Loucy (cell line): Measurements from ENCODE around the gene STXBP4.
A peak's percentile ranks its signal among the peaks of the same experiment; 100 is the strongest.

Source experiments
- H2AFZ ChIP-seq: fragments of 200-600 bp; sonication (generic); 2 replicates; pipeline ENCODE4 v1.6.0; 2016; ENCODE audit warnings: antibody characterized with exemption, mild to moderate bottlenecking, low read length, moderate library complexity
- H3F3A ChIP-seq: fragments of 200-600 bp; 2 replicates; pipeline ENCODE4 v1.6.0; 2016; ENCODE audit warnings: antibody characterized with exemption, low read depth, mild to moderate bottlenecking
- H3K27me3 ChIP-seq: fragments of 200-600 bp; sonication (generic); 2 replicates; pipeline ENCODE4 v1.6.1; 2014; ENCODE audit warnings: low read length, mild to moderate bottlenecking; ENCODE audit not compliant: insufficient read depth, poor library complexity, severe bottlenecking
- H3K36me3 ChIP-seq: fragments of 200-600 bp; sonication (generic); 2 replicates; pipeline ENCODE4 v1.6.1; 2016; ENCODE audit warnings: low read length; ENCODE audit not compliant: insufficient read depth
- H3K4me1 ChIP-seq: fragments of 200-600 bp; sonication (generic); 2 replicates; pipeline ENCODE4 v1.5.1; 2014; ENCODE audit warnings: low read length, mild to moderate bottlenecking; ENCODE audit not compliant: insufficient read depth, poor library complexity, severe bottlenecking
- H3K4me2 ChIP-seq: fragments of 200-600 bp; sonication (generic); 2 replicates; pipeline ENCODE4 v1.6.0; 2014; ENCODE audit warnings: antibody characterized with exemption, low read length, low read depth, mild to moderate bottlenecking; ENCODE audit not compliant: poor library complexity, severe bottlenecking
- H3K4me3 ChIP-seq: fragments of 200-600 bp; sonication (generic); 2 replicates; pipeline ENCODE4 v1.5.1; 2014; ENCODE audit warnings: low read length, mild to moderate bottlenecking, mixed read lengths; ENCODE audit not compliant: poor library complexity, severe bottlenecking
- H3K79me2 ChIP-seq: fragments of 200-600 bp; sonication (generic); 2 replicates; pipeline ENCODE4 v1.6.1; 2014; ENCODE audit warnings: low read length; ENCODE audit not compliant: insufficient read depth
- H3K9ac ChIP-seq: fragments of 200-600 bp; sonication (generic); 2 replicates; pipeline ENCODE4 v1.6.0; 2014; ENCODE audit warnings: mild to moderate bottlenecking, low read depth, low read length, moderate library complexity; ENCODE audit not compliant: poor library complexity, severe bottlenecking
- H3K9me2 ChIP-seq: fragments of 200-600 bp; sonication (generic); replicated peaks from 2 replicates; pipeline ENCODE4 v1.6.1; 2016; ENCODE audit warnings: low read depth, low read length, mixed read lengths
- H3K9me3 ChIP-seq: fragments of 200-600 bp; sonication (generic); 2 replicates; pipeline ENCODE4 v1.6.1; 2014; ENCODE audit warnings: mild to moderate bottlenecking, antibody characterized with exemption, low read length, low read depth; ENCODE audit not compliant: insufficient read depth
- H4K20me1 ChIP-seq: fragments of 200-600 bp; sonication (generic); 2 replicates; pipeline ENCODE4 v1.6.0; 2014; ENCODE audit warnings: antibody characterized with exemption, low read length, mild to moderate bottlenecking; ENCODE audit not compliant: insufficient read depth, poor library complexity, severe bottlenecking
- EZH2phosphoT487 ChIP-seq: fragments of 200-600 bp; IDR thresholded peaks from 2 replicates; pipeline ENCODE4 v1.6.1; 2018; ENCODE audit warnings: antibody characterized with exemption, mild to moderate bottlenecking, moderate library complexity, borderline replicate concordance
- TF ChIP-seq, protein P1 (sequence below): fragments of 200-600 bp; sonication (generic); conservative IDR thresholded peaks from 2 replicates; pipeline ENCODE4 v1.5.1; 2014; ENCODE audit warnings: mild to moderate bottlenecking, antibody characterized with exemption, low read length

The STXBP4 gene

DNA sequence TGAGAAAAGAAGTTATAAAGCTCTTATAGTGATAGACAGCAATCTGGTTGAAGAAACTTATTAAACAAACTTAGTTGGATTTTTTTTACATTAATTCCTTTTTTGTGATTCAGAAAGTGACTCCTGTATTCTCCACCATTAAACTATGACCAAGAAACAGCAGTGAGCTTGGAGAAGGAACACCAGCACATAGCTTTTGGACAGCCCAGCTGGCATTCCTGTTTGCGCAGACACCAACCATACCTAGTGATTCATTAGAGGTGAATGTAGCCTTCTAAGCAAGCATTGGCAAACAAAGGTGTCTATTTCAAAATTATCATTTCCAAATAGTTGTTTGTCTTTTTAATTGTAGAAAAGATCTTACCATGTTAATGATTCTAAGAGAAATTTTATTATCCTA, 94.4 kb downstream of the STXBP4 start:
- Histone ChIP-seq H3K4me3 (no peak overlapping the region), H3K4me2 (no peak overlapping the region), H3K4me1 (peaks cover 53% of the 10 kb centered on the region), H3F3A (peaks cover 5% of the 10 kb centered on the region; the same call in 1 of the 2 replicates), H3K9me3 (no peaks in the 10 kb centered on the region), H3K27me3 (no peaks in the 10 kb centered on the region), H3K9ac (no peak overlapping the region), H3K36me3 (no peaks in the 10 kb centered on the region), H2AFZ (no peak overlapping the region), H3K79me2 (no peaks in the 10 kb centered on the region), H4K20me1 (no peaks in the 10 kb centered on the region), H3K9me2 (no peaks in the 10 kb centered on the region)
- TF ChIP-seq, protein P1, sequence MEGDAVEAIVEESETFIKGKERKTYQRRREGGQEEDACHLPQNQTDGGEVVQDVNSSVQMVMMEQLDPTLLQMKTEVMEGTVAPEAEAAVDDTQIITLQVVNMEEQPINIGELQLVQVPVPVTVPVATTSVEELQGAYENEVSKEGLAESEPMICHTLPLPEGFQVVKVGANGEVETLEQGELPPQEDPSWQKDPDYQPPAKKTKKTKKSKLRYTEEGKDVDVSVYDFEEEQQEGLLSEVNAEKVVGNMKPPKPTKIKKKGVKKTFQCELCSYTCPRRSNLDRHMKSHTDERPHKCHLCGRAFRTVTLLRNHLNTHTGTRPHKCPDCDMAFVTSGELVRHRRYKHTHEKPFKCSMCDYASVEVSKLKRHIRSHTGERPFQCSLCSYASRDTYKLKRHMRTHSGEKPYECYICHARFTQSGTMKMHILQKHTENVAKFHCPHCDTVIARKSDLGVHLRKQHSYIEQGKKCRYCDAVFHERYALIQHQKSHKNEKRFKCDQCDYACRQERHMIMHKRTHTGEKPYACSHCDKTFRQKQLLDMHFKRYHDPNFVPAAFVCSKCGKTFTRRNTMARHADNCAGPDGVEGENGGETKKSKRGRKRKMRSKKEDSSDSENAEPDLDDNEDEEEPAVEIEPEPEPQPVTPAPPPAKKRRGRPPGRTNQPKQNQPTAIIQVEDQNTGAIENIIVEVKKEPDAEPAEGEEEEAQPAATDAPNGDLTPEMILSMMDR, result no peak
- no peak for TF ChIP-seq EZH2phosphoT487

DNA sequence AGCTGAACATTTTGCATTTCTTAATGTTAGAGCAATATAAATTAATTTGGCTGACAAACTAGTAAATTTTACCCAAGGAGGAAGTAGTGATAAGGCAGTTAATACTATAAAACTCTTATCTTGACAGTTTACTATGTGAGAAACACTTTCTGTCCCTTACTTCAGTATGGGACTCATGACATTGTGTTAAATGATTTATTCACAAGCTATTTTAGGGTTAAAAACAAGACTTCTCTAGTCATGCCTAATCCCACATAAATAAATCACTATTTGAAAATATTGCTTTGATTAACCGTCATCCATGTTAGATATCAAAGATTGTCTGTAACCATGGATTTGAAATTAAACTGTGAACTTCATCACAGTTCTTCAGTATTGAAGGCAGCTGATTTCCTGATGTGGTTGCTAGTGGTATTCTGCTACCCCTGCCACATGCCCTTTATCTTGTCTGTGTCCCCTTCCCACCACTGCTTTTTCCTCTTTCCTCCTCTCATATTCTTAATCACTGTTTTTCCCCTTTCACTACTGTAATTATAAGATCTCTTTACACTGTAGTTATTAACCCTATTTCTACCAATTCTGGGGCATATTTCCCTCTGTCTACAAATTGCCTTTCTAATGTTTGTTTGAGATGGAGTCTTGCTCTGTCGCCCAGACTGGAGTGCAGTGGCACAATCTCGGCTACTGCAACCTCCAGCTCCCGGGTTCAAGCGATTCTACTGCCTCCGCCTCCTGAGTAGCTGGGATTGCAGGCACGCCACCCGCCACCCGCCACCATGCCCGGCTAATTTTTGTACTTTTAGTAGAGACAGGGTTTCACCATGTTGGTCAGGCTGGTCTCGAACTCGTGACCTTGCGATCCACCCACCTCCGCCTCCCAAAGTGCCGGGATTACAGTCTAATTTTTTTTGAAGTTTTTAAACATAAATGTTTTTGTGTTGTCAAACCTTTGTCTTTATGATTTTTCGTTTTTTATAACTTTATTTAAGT, 95.6 kb downstream of the STXBP4 start:
- Histone ChIP-seq H3K4me1 (peaks cover 66% of the 10 kb centered on the region), H3K36me3 (no peaks in the 10 kb centered on the region), H3K4me3 (peak overlapping the region; percentile 5), H3K27me3 (no peaks in the 10 kb centered on the region), H3K9me3 (no peaks in the 10 kb centered on the region), H2AFZ (no peak overlapping the region), H4K20me1 (no peaks in the 10 kb centered on the region), H3K4me2 (peak overlapping the region; percentile 37), H3K79me2 (no peaks in the 10 kb centered on the region), H3K9ac (no peak overlapping the region), H3K9me2 (no peaks in the 10 kb centered on the region), H3F3A (peaks cover 5% of the 10 kb centered on the region; the same call in 1 of the 2 replicates)
- TF ChIP-seq, protein P1, result no peak
- no peak for TF ChIP-seq EZH2phosphoT487

DNA sequence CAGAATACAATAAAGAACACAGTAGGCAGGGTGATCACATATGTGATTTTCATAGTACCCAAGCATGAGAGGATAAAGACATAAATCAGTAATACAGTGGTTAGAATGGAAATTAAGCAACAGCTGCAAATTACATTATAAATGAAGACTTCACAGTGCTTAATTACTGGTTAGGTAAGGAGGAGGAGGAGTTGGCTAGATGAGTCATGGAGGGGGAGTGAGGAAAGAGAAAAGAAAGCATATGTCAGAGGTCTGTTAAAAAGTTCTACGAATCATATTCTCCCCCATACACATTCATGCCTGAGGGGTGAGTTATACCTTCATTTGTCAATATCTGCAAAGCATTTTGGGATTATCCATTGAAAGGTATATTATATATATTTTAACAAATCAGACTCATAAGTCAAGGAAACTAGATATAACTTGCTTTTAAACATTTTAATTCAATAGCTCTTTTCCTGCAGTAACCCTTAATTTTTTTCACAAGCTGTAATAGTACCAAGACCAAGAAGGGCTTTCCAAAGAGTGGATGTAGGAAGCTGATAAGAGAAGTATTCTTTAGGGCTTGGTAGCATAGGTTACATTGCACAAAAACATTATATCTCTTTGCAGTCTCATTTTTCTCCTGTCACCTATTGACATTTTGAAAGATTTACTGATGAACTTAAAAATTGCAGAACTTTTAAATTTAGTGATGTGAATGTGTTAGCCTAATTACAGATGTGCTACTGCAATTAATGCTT, 99.3 kb downstream of the STXBP4 start:
- Histone ChIP-seq H3K27me3 (no peaks in the 10 kb centered on the region), H3K9ac (no peak overlapping the region), H3K9me2 (no peaks in the 10 kb centered on the region), H3K4me2 (peak overlapping the region; percentile 4), H3F3A (peaks cover 5% of the 10 kb centered on the region; the same call in 1 of the 2 replicates), H3K36me3 (no peaks in the 10 kb centered on the region), H4K20me1 (no peaks in the 10 kb centered on the region), H2AFZ (no peak overlapping the region), H3K4me1 (peaks cover 66% of the 10 kb centered on the region), H3K79me2 (no peaks in the 10 kb centered on the region), H3K4me3 (no peak overlapping the region), H3K9me3 (no peaks in the 10 kb centered on the region)
- TF ChIP-seq, protein P1, result no peak
- no peak for TF ChIP-seq EZH2phosphoT487
